T-helper 2 cell treated with Interferon-gamma antibody and Interleukin-4, amounts not matched to agents 5 μg/mL and 100 μg/mL, for 36 hours (primary cell): ENCODE measurements around the gene C1R.
"Not testable (repeated sequence)": the region's sequence is repeated elsewhere in the genome, so short reads cannot be mapped to it uniquely, and the experiment has no call there.

Source experiments
- DNase-seq: peaks from one replicate; pipeline ENCODE4 v3.0.0; 2021; ENCODE audit warnings: low spot score
- H3K27ac Mint-ChIP-seq: one replicate; pipeline ENCODE4 v1.8.0; 2021; ENCODE audit warnings: mild to moderate bottlenecking, mixed read lengths
- H3K27me3 Mint-ChIP-seq: one replicate; pipeline ENCODE4 v1.8.0; 2021; ENCODE audit warnings: low read depth, mixed read lengths
- H3K36me3 Mint-ChIP-seq: one replicate; pipeline ENCODE4 v1.8.0; 2021; ENCODE audit warnings: low read depth, mixed read lengths
- H3K4me1 Mint-ChIP-seq: one replicate; pipeline ENCODE4 v1.8.0; 2021; ENCODE audit warnings: low read depth, mixed read lengths
- H3K4me3 Mint-ChIP-seq: one replicate; pipeline ENCODE4 v1.8.0; 2022; ENCODE audit warnings: mild to moderate bottlenecking, moderate library complexity, mixed read lengths
- H3K9me3 Mint-ChIP-seq: one replicate; pipeline ENCODE4 v1.8.0; 2021; ENCODE audit warnings: mixed read lengths

C1R gene

GRCh38 chr12:7061138-7061537 lies 31.1 kb downstream of the C1R start:
- H3K4me1 Mint-ChIP-seq, result no peaks in the 10 kb centered on the region
- H3K27me3 Mint-ChIP-seq, result peaks cover 22% of the 10 kb centered on the region
- H3K27ac Mint-ChIP-seq, result no peak overlapping the region

GRCh38 chr12:7060353-7060954 lies 31.8 kb downstream of the C1R start, which contains the start of gene C1S:
TSS of gene C1S (plus strand) at chr12:7060718. CDS start at chr12:7061913, 1,195 bp downstream.
- H3K36me3 Mint-ChIP-seq, result no peaks in the 10 kb centered on the region
- no peak within 1 kb of the TSS for H3K27ac Mint-ChIP-seq
- DNase-seq, result no peak
- no peak within 1 kb of the TSS for H3K4me3 Mint-ChIP-seq
- no peaks in the 10 kb centered on the region for H3K4me1 Mint-ChIP-seq
- H3K27me3 Mint-ChIP-seq, result peaks cover 21% of the 10 kb centered on the region
- H3K9me3 Mint-ChIP-seq, result no peaks in the 10 kb centered on the region

More at GRCh38 chr12:7061138-7061537, 31.1 kb downstream of the C1R start:
- H3K36me3 Mint-ChIP-seq, result no peaks in the 10 kb centered on the region
- no peak for DNase-seq
- no peaks in the 10 kb centered on the region for H3K9me3 Mint-ChIP-seq
- H3K4me3 Mint-ChIP-seq, result no peak overlapping the region

GRCh38 chr12:7059780-7060179 lies 32.5 kb downstream of the C1R start:
- no peak for DNase-seq
- Mint-ChIP-seq H3K36me3 (no peaks in the 10 kb centered on the region), H3K4me1 (no peaks in the 10 kb centered on the region), H3K27me3 (peaks cover 28% of the 10 kb centered on the region), H3K4me3 (no peak overlapping the region), H3K9me3 (no peaks in the 10 kb centered on the region), H3K27ac (no peak overlapping the region)

- no peak overlapping the region for H3K27ac Mint-ChIP-seq
- no peak for DNase-seq
- no peaks in the 10 kb centered on the region for H3K36me3 Mint-ChIP-seq
- peaks cover 33% of the 10 kb centered on the region for H3K27me3 Mint-ChIP-seq
- no peaks in the 10 kb centered on the region for H3K9me3 Mint-ChIP-seq
- no peaks in the 10 kb centered on the region for H3K4me1 Mint-ChIP-seq
- H3K4me3 Mint-ChIP-seq, result no peak overlapping the region
Observed at GRCh38 chr12:7058850-7059395, 33.3 kb downstream of the C1R start.

GRCh38 chr12:7058163-7058845 lies 33.9 kb downstream of the C1R start:
- no peak overlapping the region for H3K27ac Mint-ChIP-seq
- peaks cover 37% of the 10 kb centered on the region for H3K27me3 Mint-ChIP-seq
- no peaks in the 10 kb centered on the region for H3K4me1 Mint-ChIP-seq
- no peaks in the 10 kb centered on the region for H3K36me3 Mint-ChIP-seq
- no peak overlapping the region for H3K4me3 Mint-ChIP-seq
- DNase-seq, result no peak
- no peaks in the 10 kb centered on the region for H3K9me3 Mint-ChIP-seq

GRCh38 chr12:7055736-7056135 lies 36.5 kb downstream of the C1R start:
- not testable (repeated sequence) for DNase-seq, H3K4me3 Mint-ChIP-seq, H3K36me3 Mint-ChIP-seq, H3K4me1 Mint-ChIP-seq, H3K27ac Mint-ChIP-seq, H3K9me3 Mint-ChIP-seq
- H3K27me3 Mint-ChIP-seq, result peaks cover 59% of the 10 kb centered on the region

- Mint-ChIP-seq H3K4me3 (no peak overlapping the region), H3K9me3 (no peaks in the 10 kb centered on the region)
Observed at GRCh38 chr12:7054925-7055324, 37.3 kb downstream of the C1R start.

GRCh38 chr12:7049973-7050372 lies 42.3 kb downstream of the C1R start:
- not testable (repeated sequence) for DNase-seq, H3K9me3 Mint-ChIP-seq, H3K36me3 Mint-ChIP-seq, H3K4me3 Mint-ChIP-seq, H3K27ac Mint-ChIP-seq
- Mint-ChIP-seq H3K27me3 (peaks cover 46% of the 10 kb centered on the region), H3K4me1 (peaks cover 15% of the 10 kb centered on the region)

More at GRCh38 chr12:7054925-7055324, 37.3 kb downstream of the C1R start:
- Mint-ChIP-seq H3K36me3 (no peaks in the 10 kb centered on the region), H3K27me3 (peaks cover 62% of the 10 kb centered on the region), H3K27ac (no peak overlapping the region), H3K4me1 (no peaks in the 10 kb centered on the region)
- DNase-seq, result no peak

GRCh38 chr12:7049445-7049951 lies 42.7 kb downstream of the C1R start:
- H3K27ac Mint-ChIP-seq, H3K9me3 Mint-ChIP-seq, H3K36me3 Mint-ChIP-seq, H3K4me3 Mint-ChIP-seq, DNase-seq: not testable (repeated sequence)
- H3K4me1 Mint-ChIP-seq, result peaks cover 15% of the 10 kb centered on the region
- H3K27me3 Mint-ChIP-seq, result peaks cover 43% of the 10 kb centered on the region

GRCh38 chr12:7047306-7047705 lies 44.9 kb downstream of the C1R start:
- peaks cover 25% of the 10 kb centered on the region for H3K27me3 Mint-ChIP-seq
- no peaks in the 10 kb centered on the region for H3K36me3 Mint-ChIP-seq
- H3K27ac Mint-ChIP-seq, result no peak overlapping the region
- peak overlapping the region; percentile 31 for H3K4me3 Mint-ChIP-seq
- no peak for DNase-seq
- no peaks in the 10 kb centered on the region for H3K9me3 Mint-ChIP-seq
- peaks cover 15% of the 10 kb centered on the region for H3K4me1 Mint-ChIP-seq

- H3K4me3 Mint-ChIP-seq, result no peak overlapping the region
- peaks cover 15% of the 10 kb centered on the region for H3K4me1 Mint-ChIP-seq
- DNase-seq, result no peak
- no peaks in the 10 kb centered on the region for H3K9me3 Mint-ChIP-seq
- H3K27me3 Mint-ChIP-seq, result peaks cover 18% of the 10 kb centered on the region
- no peak overlapping the region for H3K27ac Mint-ChIP-seq
- H3K36me3 Mint-ChIP-seq, result no peaks in the 10 kb centered on the region
Observed at GRCh38 chr12:7046383-7047105, 45.7 kb downstream of the C1R start.

- Mint-ChIP-seq H3K27ac (no peak overlapping the region), H3K9me3 (no peaks in the 10 kb centered on the region), H3K4me3 (no peak overlapping the region), H3K4me1 (peaks cover 15% of the 10 kb centered on the region), H3K36me3 (no peaks in the 10 kb centered on the region), H3K27me3 (peaks cover 12% of the 10 kb centered on the region)
- DNase-seq, result no peak
Observed at GRCh38 chr12:7045913-7046312, 46.3 kb downstream of the C1R start.

- Mint-ChIP-seq H3K36me3 (no peaks in the 10 kb centered on the region), H3K4me1 (peaks cover 14% of the 10 kb centered on the region), H3K27ac (no peak overlapping the region), H3K9me3 (no peaks in the 10 kb centered on the region), H3K4me3 (no peak overlapping the region), H3K27me3 (no peaks in the 10 kb centered on the region)
- no peak for DNase-seq
Observed at GRCh38 chr12:7042842-7043241, 49.4 kb downstream of the C1R start.

- H3K27me3 Mint-ChIP-seq, result peaks cover 1% of the 10 kb centered on the region
- H3K27ac Mint-ChIP-seq, result no peak overlapping the region
- no peak for DNase-seq
- H3K9me3 Mint-ChIP-seq, result no peaks in the 10 kb centered on the region
- no peak overlapping the region for H3K4me3 Mint-ChIP-seq
- no peaks in the 10 kb centered on the region for H3K36me3 Mint-ChIP-seq
- no peaks in the 10 kb centered on the region for H3K4me1 Mint-ChIP-seq
Observed at GRCh38 chr12:7039403-7039802, 52.8 kb downstream of the C1R start.
